Neural progenitor cell (in vitro differentiated cells): ENCODE results near the gene ACOXL. TPM values are rescaled to one million over a fixed set of nuclear protein-coding genes. Genes with fewer than 3 reads are reported as not detected.

Source experiments
- DNase-seq: peaks from one replicate; pipeline ENCODE4 v3.0.0-alpha.2; 2016; ENCODE audit warnings: low spot score
- H2AFZ ChIP-seq: fragments of 200-600 bp; sonication (generic); replicated peaks from 2 replicates; pipeline ENCODE4 v1.6.1; 2016; ENCODE audit warnings: antibody characterized with exemption
- H3F3A ChIP-seq: fragments of 200-600 bp; sonication (generic); 2 replicates; pipeline ENCODE4 v1.6.1; 2016; ENCODE audit warnings: antibody characterized with exemption, low read depth
- H3K27ac ChIP-seq: fragments of 200-600 bp; sonication (generic); 2 replicates; pipeline ENCODE4 v1.5.1; 2016; ENCODE audit warnings: mild to moderate bottlenecking
- H3K27me3 ChIP-seq: fragments of 200-600 bp; sonication (generic); 2 replicates; pipeline ENCODE4 v1.6.1; 2016; ENCODE audit warnings: mild to moderate bottlenecking, moderate library complexity
- H3K36me3 ChIP-seq: fragments of 200-600 bp; sonication (generic); 2 replicates; pipeline ENCODE4 v1.5.1; 2016
- H3K4me1 ChIP-seq: fragments of 200-600 bp; sonication (generic); 2 replicates; pipeline ENCODE4 v1.6.1; 2016; ENCODE audit warnings: mixed run types
- H3K4me2 ChIP-seq: fragments of 200-600 bp; sonication (generic); 2 replicates; pipeline ENCODE4 v1.6.1; 2016
- H3K4me3 ChIP-seq: fragments of 200-600 bp; sonication (generic); 2 replicates; pipeline ENCODE4 v1.5.1; 2016
- H3K79me2 ChIP-seq: fragments of 200-600 bp; sonication (generic); 2 replicates; pipeline ENCODE4 v1.6.1; 2016; ENCODE audit warnings: low read depth
- H3K9ac ChIP-seq: fragments of 200-600 bp; sonication (generic); 2 replicates; pipeline ENCODE4 v1.6.1; 2016
- H3K9me3 ChIP-seq: fragments of 200-600 bp; sonication (generic); 2 replicates; pipeline ENCODE4 v1.5.1; 2016; ENCODE audit warnings: low read depth
- H4K20me1 ChIP-seq: fragments of 200-600 bp; sonication (generic); 2 replicates; pipeline ENCODE4 v1.6.1; 2016; ENCODE audit warnings: low read depth
- H3K27ac Mint-ChIP-seq: 3 replicates; pipeline ENCODE4 v1.8.0; 2021; ENCODE audit warnings: mixed read lengths
- H3K27me3 Mint-ChIP-seq: 2 replicates; pipeline ENCODE4 v1.8.0; 2022; ENCODE audit warnings: low read depth, mild to moderate bottlenecking, inconsistent platforms, moderate library complexity, mixed read lengths; ENCODE audit not compliant: insufficient read depth
- H3K36me3 Mint-ChIP-seq: 3 replicates; pipeline ENCODE4 v1.8.0; 2021; ENCODE audit warnings: mixed read lengths
- H3K4me1 Mint-ChIP-seq: 3 replicates; pipeline ENCODE4 v1.8.0; 2021; ENCODE audit warnings: mixed read lengths
- H3K4me3 Mint-ChIP-seq: 3 replicates; pipeline ENCODE4 v1.8.0; 2021; ENCODE audit warnings: mild to moderate bottlenecking, moderate library complexity, mixed read lengths
- H3K9me3 Mint-ChIP-seq: 3 replicates; pipeline ENCODE4 v1.8.0; 2020; ENCODE audit warnings: mixed read lengths
- CTCF ChIP-seq: fragments of 200-600 bp; sonication (generic); IDR thresholded peaks from 2 replicates; pipeline ENCODE4 v1.5.1; 2017; ENCODE audit warnings: antibody characterized with exemption, mild to moderate bottlenecking
- EZH2 ChIP-seq: fragments of 200-600 bp; sonication (generic); IDR thresholded peaks from 2 replicates; pipeline ENCODE4 v1.6.1; 2017; ENCODE audit warnings: antibody characterized with exemption, mild to moderate bottlenecking, moderate library complexity
- EZH2phosphoT487 ChIP-seq: fragments of 200-600 bp; sonication (generic); IDR thresholded peaks from 2 replicates; pipeline ENCODE4 v1.6.1; 2017; ENCODE audit warnings: antibody characterized with exemption
- total RNA-seq: library from RNA; depleted of rRNA; stranded (reverse); fragments of >200 nt; gene quantifications from 2 replicates; pipeline ENCODE4 v1.2.3, GENCODE V29; 2015; ENCODE audit warnings: low replicate concordance

The ACOXL gene
- total RNA-seq, 1 donor from 2014 or later = 2.9 TPM

- Histone ChIP-seq H3K27me3 (peaks cover 38% of the 10 kb centered on the region), H3K36me3 (peaks cover 18% of the 10 kb centered on the region), H3K9me3 (no peaks in the 10 kb centered on the region), H4K20me1 (peaks cover 51% of the 10 kb centered on the region), H3K4me3 (peak overlapping the region; percentile 95), H3K4me2 (peak overlapping the region; percentile 92), H3K79me2 (peaks cover 51% of the 10 kb centered on the region), H3K4me1 (peaks cover 43% of the 10 kb centered on the region), H3K27ac (peak overlapping the region; percentile 49), H2AFZ (no peak overlapping the region), H3F3A (peaks cover 45% of the 10 kb centered on the region), H3K9ac (peak overlapping the region; percentile 54)
- DNase-seq = peak; percentile 75
- peaks cover 40% of the 10 kb centered on the region for H3K4me1 Mint-ChIP-seq
- peaks cover 38% of the 10 kb centered on the region for H3K27me3 Mint-ChIP-seq
- TF ChIP-seq EZH2phosphoT487 = no peak
- TF ChIP-seq CTCF = peak; percentile 6
- no peak overlapping the region for H3K27ac Mint-ChIP-seq
- H3K4me3 Mint-ChIP-seq = peak overlapping the region; percentile 95
- H3K9me3 Mint-ChIP-seq = no peaks in the 10 kb centered on the region
- peaks cover 21% of the 10 kb centered on the region for H3K36me3 Mint-ChIP-seq
Measured at GRCh38 chr2:111121028-111121827, 388.9 kb downstream of the ACOXL start.

GRCh38 chr2:111121828-111122630 lies 389.7 kb downstream of the ACOXL start:
- Histone ChIP-seq H3K4me2 (peak overlapping the region; percentile 92), H3K27ac (no peak overlapping the region), H3K9me3 (no peaks in the 10 kb centered on the region), H3F3A (peaks cover 41% of the 10 kb centered on the region), H3K4me3 (peak overlapping the region; percentile 95), H2AFZ (no peak overlapping the region), H4K20me1 (peaks cover 59% of the 10 kb centered on the region), H3K36me3 (peaks cover 25% of the 10 kb centered on the region), H3K79me2 (peaks cover 59% of the 10 kb centered on the region), H3K27me3 (peaks cover 34% of the 10 kb centered on the region), H3K9ac (peak overlapping the region; percentile 54), H3K4me1 (peaks cover 45% of the 10 kb centered on the region)
- peaks cover 27% of the 10 kb centered on the region for H3K36me3 Mint-ChIP-seq
- peaks cover 30% of the 10 kb centered on the region for H3K27me3 Mint-ChIP-seq
- H3K27ac Mint-ChIP-seq = no peak overlapping the region
- H3K9me3 Mint-ChIP-seq = no peaks in the 10 kb centered on the region
- DNase-seq = peak; percentile 98
- peaks cover 45% of the 10 kb centered on the region for H3K4me1 Mint-ChIP-seq
- peak overlapping the region; percentile 95 for H3K4me3 Mint-ChIP-seq
- TF ChIP-seq EZH2 (peak; percentile 15), CTCF (no peak), EZH2phosphoT487 (no peak)

GRCh38 chr2:111122631-111123421 lies 390.5 kb downstream of the ACOXL start:
- peaks cover 67% of the 10 kb centered on the region for H4K20me1 ChIP-seq
- H3K27ac ChIP-seq = peak overlapping the region; percentile 89
- Mint-ChIP-seq H3K27me3 (peaks cover 27% of the 10 kb centered on the region), H3K4me3 (peak overlapping the region; percentile 93), H3K36me3 (peaks cover 34% of the 10 kb centered on the region), H3K9me3 (no peaks in the 10 kb centered on the region), H3K27ac (peak overlapping the region; percentile 95), H3K4me1 (peaks cover 48% of the 10 kb centered on the region)
- peak overlapping the region; percentile 95 for H3K4me3 ChIP-seq
- H3F3A ChIP-seq = peaks cover 33% of the 10 kb centered on the region
- peak overlapping the region; percentile 85 for H3K4me2 ChIP-seq
- no peaks in the 10 kb centered on the region for H3K9me3 ChIP-seq
- peaks cover 67% of the 10 kb centered on the region for H3K79me2 ChIP-seq
- peaks cover 26% of the 10 kb centered on the region for H3K27me3 ChIP-seq
- H3K4me1 ChIP-seq = peaks cover 42% of the 10 kb centered on the region
- peak overlapping the region; percentile 74 for H3K9ac ChIP-seq
- no peak overlapping the region for H2AFZ ChIP-seq
- H3K36me3 ChIP-seq = peaks cover 31% of the 10 kb centered on the region
- peak; percentile 94 for DNase-seq
- TF ChIP-seq CTCF = no peak
- peak; percentile 7 for TF ChIP-seq EZH2phosphoT487
- TF ChIP-seq EZH2 = no peak
